Measurements from ENCODE around the gene EFHB. TPM values are rescaled to one million over a fixed set of nuclear protein-coding genes. Genes with fewer than 3 reads are reported as not detected.

Gene EFHB
- total RNA-seq, 1 donor from 2014 or later = 1.0 TPM

GRCh38 chr3:19938295-19938627, 4.2 kb upstream of the EFHB start:
- DNase-seq (ENCODE audit: low spot score in 2 of 2, unreplicated experiment in 2 of 2) = no peak
- Mint-ChIP-seq H3K9me3 (peaks cover 15% of the 10 kb centered on the region), H3K27me3 (ENCODE audit: low read depth) (no peaks in the 10 kb centered on the region), H3K4me3 (no peak overlapping the region), H3K27ac (no peak overlapping the region), H3K4me1 (peaks cover 8% of the 10 kb centered on the region), H3K36me3 (peaks cover 1% of the 10 kb centered on the region)
- TF ChIP-seq CTCF (IDR thresholded peaks at IDR 0.05; ENCODE audit: unreplicated experiment) = no peak

GRCh38 chr3:19937459-19938294, 3.7 kb upstream of the EFHB start:
- peaks cover 8% of the 10 kb centered on the region for H3K4me1 Mint-ChIP-seq
- H3K27me3 Mint-ChIP-seq (ENCODE audit: low read depth) = no peaks in the 10 kb centered on the region
- no peak overlapping the region for H3K27ac Mint-ChIP-seq
- peaks cover 11% of the 10 kb centered on the region for H3K9me3 Mint-ChIP-seq
- no peak for DNase-seq (ENCODE audit: low spot score in 2 of 2, unreplicated experiment in 2 of 2)
- no peaks in the 10 kb centered on the region for H3K36me3 Mint-ChIP-seq
- H3K4me3 Mint-ChIP-seq = no peak overlapping the region
- no peak for TF ChIP-seq CTCF (IDR thresholded peaks at IDR 0.05; ENCODE audit: unreplicated experiment)

GRCh38 chr3:19932422-19932821, 1.6 kb downstream of the EFHB start:
- H3K27me3 Mint-ChIP-seq (ENCODE audit: low read depth) = no peaks in the 10 kb centered on the region
- H3K36me3 Mint-ChIP-seq = no peaks in the 10 kb centered on the region
- no peak for DNase-seq (ENCODE audit: low spot score in 2 of 2, unreplicated experiment in 2 of 2)
- H3K4me3 Mint-ChIP-seq = no peak overlapping the region
- H3K27ac Mint-ChIP-seq = no peak overlapping the region
- no peak for TF ChIP-seq CTCF (IDR thresholded peaks at IDR 0.05; ENCODE audit: unreplicated experiment)
- peaks cover 8% of the 10 kb centered on the region for H3K4me1 Mint-ChIP-seq
- no peaks in the 10 kb centered on the region for H3K9me3 Mint-ChIP-seq

GRCh38 chr3:19931767-19932188, 2.2 kb downstream of the EFHB start:
- no peak for TF ChIP-seq CTCF (IDR thresholded peaks at IDR 0.05; ENCODE audit: unreplicated experiment)
- Mint-ChIP-seq H3K27ac (no peak overlapping the region), H3K36me3 (no peaks in the 10 kb centered on the region), H3K4me3 (no peak overlapping the region), H3K27me3 (ENCODE audit: low read depth) (no peaks in the 10 kb centered on the region), H3K9me3 (no peaks in the 10 kb centered on the region), H3K4me1 (peaks cover 8% of the 10 kb centered on the region)
- DNase-seq (ENCODE audit: low spot score in 2 of 2, unreplicated experiment in 2 of 2) = no peak

- Mint-ChIP-seq H3K27me3 (ENCODE audit: low read depth) (no peaks in the 10 kb centered on the region), H3K4me3 (no peak overlapping the region), H3K27ac (no peak overlapping the region), H3K36me3 (no peaks in the 10 kb centered on the region), H3K4me1 (peaks cover 8% of the 10 kb centered on the region), H3K9me3 (no peaks in the 10 kb centered on the region)
- no peak for TF ChIP-seq CTCF (IDR thresholded peaks at IDR 0.05; ENCODE audit: unreplicated experiment)
- DNase-seq (ENCODE audit: low spot score in 2 of 2, unreplicated experiment in 2 of 2) = no peak
These were observed 2.8 kb downstream of the EFHB start for GRCh38 chr3:19931180-19931692.
